Stimulated activated naive CD8-positive, alpha-beta T cell treated with anti-CD3 and anti-CD28 coated beads, Interleukin-15, Interleukin-2, amounts not matched to agents 100 ng/mL and 50 ng/mL, for 24 hours (primary cell): Measurements from ENCODE around the gene DYNAP.

ENCODE experiments used
- H3K27ac Mint-ChIP-seq: one replicate; pipeline ENCODE4 v1.8.0; 2021; ENCODE audit warnings: mild to moderate bottlenecking, mixed read lengths
- H3K27me3 Mint-ChIP-seq: one replicate; pipeline ENCODE4 v1.8.0; 2021; ENCODE audit warnings: mixed read lengths
- H3K36me3 Mint-ChIP-seq: one replicate; pipeline ENCODE4 v1.8.0; 2021; ENCODE audit warnings: low read depth, mixed read lengths
- H3K4me1 Mint-ChIP-seq: one replicate; pipeline ENCODE4 v1.8.0; 2021; ENCODE audit warnings: low read depth, mixed read lengths
- H3K4me3 Mint-ChIP-seq: one replicate; pipeline ENCODE4 v1.8.0; 2021; ENCODE audit warnings: mild to moderate bottlenecking, mixed read lengths
- H3K9me3 Mint-ChIP-seq: one replicate; pipeline ENCODE4 v1.8.0; 2021; ENCODE audit warnings: mixed read lengths

Gene DYNAP

DNA sequence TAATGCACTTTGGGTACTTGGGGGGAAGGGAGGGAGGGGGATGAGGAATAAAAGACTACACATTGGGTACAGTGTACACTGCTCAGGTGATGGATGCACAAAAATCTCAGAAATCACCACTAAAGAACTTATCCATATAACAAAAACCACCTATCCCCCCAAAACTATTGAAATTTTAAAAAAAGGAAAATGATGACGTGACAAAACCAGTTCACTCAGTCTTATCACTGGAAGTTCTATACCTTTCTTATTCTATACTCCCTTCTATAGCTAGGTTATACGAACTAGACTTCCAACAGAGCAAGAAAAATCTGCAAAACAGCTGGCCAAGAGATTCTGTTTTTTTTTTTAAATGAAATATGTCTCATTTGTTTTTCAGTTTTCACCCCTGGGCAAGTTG, 20.8 kb downstream of the DYNAP start:
- H3K4me3 Mint-ChIP-seq, result no peak overlapping the region
- no peaks in the 10 kb centered on the region for H3K36me3 Mint-ChIP-seq
- no peak overlapping the region for H3K27ac Mint-ChIP-seq
- no peaks in the 10 kb centered on the region for H3K27me3 Mint-ChIP-seq
- H3K9me3 Mint-ChIP-seq, result no peaks in the 10 kb centered on the region
- no peaks in the 10 kb centered on the region for H3K4me1 Mint-ChIP-seq

DNA sequence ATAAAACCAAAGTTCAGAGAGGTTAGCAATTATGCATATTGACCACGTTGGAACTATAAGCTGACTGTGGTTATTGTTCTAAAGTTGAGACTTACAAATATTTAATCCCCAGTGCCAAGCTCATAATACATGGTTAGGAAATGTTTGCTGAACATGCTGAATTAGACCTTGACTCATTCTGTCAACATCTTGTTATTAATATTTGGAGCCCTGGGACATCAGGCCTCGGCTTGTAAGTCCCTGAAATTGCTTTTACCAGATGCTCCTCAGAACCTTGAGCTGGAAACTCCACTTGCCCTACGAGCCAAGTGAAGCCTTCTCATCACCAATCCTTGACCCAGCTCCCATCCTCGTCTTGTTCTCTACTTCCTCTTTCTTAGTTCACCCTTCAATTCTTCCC, 21.2 kb downstream of the DYNAP start:
- no peak overlapping the region for H3K27ac Mint-ChIP-seq
- no peaks in the 10 kb centered on the region for H3K36me3 Mint-ChIP-seq
- no peaks in the 10 kb centered on the region for H3K4me1 Mint-ChIP-seq
- H3K4me3 Mint-ChIP-seq, result no peak overlapping the region
- no peaks in the 10 kb centered on the region for H3K27me3 Mint-ChIP-seq
- no peaks in the 10 kb centered on the region for H3K9me3 Mint-ChIP-seq

GRCh38 chr18:54613174-54613573, 22.1 kb downstream of the DYNAP start:
- H3K4me3 Mint-ChIP-seq, result no peak overlapping the region

GRCh38 chr18:54616220-54616848, 25.3 kb downstream of the DYNAP start:
- H3K4me1 Mint-ChIP-seq, result no peaks in the 10 kb centered on the region
- peaks cover 3% of the 10 kb centered on the region for H3K9me3 Mint-ChIP-seq
- H3K36me3 Mint-ChIP-seq, result no peaks in the 10 kb centered on the region
- peaks cover 3% of the 10 kb centered on the region for H3K27me3 Mint-ChIP-seq
- H3K27ac Mint-ChIP-seq, result no peak overlapping the region
- no peak overlapping the region for H3K4me3 Mint-ChIP-seq

More at GRCh38 chr18:54613174-54613573, 22.1 kb downstream of the DYNAP start:
- H3K27me3 Mint-ChIP-seq, result no peaks in the 10 kb centered on the region
- no peaks in the 10 kb centered on the region for H3K9me3 Mint-ChIP-seq
- H3K27ac Mint-ChIP-seq, result no peak overlapping the region
- no peaks in the 10 kb centered on the region for H3K4me1 Mint-ChIP-seq
- H3K36me3 Mint-ChIP-seq, result no peaks in the 10 kb centered on the region

- H3K36me3 Mint-ChIP-seq, result no peaks in the 10 kb centered on the region
- H3K9me3 Mint-ChIP-seq, result peaks cover 9% of the 10 kb centered on the region
- H3K27me3 Mint-ChIP-seq, result peaks cover 3% of the 10 kb centered on the region
- no peak overlapping the region for H3K27ac Mint-ChIP-seq
- H3K4me3 Mint-ChIP-seq, result no peak overlapping the region
- H3K4me1 Mint-ChIP-seq, result no peaks in the 10 kb centered on the region
Measured at GRCh38 chr18:54622084-54622483, 31.0 kb downstream of the DYNAP start.

DNA sequence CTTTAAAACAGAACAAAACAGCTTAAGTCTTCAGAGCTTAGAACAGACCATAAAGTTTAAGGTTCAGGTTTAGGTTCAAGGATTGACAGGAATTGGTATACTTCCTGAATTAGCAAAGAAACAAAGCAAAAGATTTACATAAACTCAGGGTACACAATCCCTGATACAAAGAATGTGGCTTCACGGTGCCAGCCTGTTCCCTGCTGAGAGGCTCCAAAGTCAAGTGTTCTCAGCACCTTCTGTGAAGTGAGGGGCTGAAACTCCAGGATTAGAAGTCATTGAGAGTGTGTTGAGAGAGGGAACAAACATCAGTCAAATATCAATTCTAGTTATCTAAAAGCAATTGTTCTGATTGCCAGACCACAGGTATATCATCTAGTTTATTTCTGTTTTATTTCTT, 35.7 kb downstream of the DYNAP start:
- Mint-ChIP-seq H3K27me3 (no peaks in the 10 kb centered on the region), H3K27ac (no peak overlapping the region), H3K4me3 (no peak overlapping the region), H3K4me1 (no peaks in the 10 kb centered on the region), H3K36me3 (no peaks in the 10 kb centered on the region), H3K9me3 (peaks cover 6% of the 10 kb centered on the region)

DNA sequence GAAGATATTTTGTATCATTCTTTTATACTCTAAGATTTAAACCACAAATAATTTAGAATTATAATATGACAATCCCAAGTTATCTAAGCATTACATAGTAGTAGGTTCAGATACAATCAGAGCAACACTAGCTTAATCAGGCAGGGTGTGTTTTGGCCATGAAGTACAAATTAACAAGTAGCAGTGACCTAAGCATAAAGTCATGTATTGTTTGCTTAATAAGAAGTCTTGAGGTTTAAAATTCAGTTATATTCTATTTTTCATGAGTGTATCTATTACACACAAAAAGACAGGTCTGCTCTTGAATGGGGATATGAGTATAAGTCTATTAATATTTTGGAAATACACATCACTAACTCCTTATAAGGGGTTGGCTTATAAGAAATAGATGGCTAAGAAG, 39.9 kb downstream of the DYNAP start:
- H3K4me1 Mint-ChIP-seq, result no peaks in the 10 kb centered on the region
- H3K36me3 Mint-ChIP-seq, result no peaks in the 10 kb centered on the region
- no peak overlapping the region for H3K4me3 Mint-ChIP-seq
- H3K27ac Mint-ChIP-seq, result no peak overlapping the region
- no peaks in the 10 kb centered on the region for H3K27me3 Mint-ChIP-seq
- H3K9me3 Mint-ChIP-seq, result peaks cover 2% of the 10 kb centered on the region

GRCh38 chr18:54636217-54636616, 45.2 kb downstream of the DYNAP start:
- no peak overlapping the region for H3K27ac Mint-ChIP-seq
- H3K27me3 Mint-ChIP-seq, result peaks cover 5% of the 10 kb centered on the region
- no peak overlapping the region for H3K4me3 Mint-ChIP-seq
- H3K36me3 Mint-ChIP-seq, result no peaks in the 10 kb centered on the region
- H3K4me1 Mint-ChIP-seq, result peaks cover 1% of the 10 kb centered on the region
- no peaks in the 10 kb centered on the region for H3K9me3 Mint-ChIP-seq

DNA sequence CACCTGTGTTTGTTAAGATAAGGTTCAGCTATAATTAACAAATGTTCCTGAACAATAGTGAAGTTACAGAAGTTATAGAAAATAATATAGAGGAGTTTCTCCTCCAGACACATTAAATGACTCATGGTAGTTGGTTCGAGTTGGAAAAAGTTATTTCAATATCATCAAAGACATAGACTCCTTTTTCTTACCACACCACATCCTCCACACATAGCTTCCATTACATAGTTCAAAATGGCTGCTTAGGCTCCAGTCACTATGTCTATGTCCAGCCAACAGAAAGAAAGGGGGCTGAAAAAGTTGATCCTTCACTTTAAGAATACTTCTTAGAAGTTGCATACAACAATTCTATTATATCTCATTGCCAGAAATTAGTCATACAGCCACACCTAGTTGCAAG, 50.7 kb downstream of the DYNAP start:
- Mint-ChIP-seq H3K27ac (no peak overlapping the region), H3K27me3 (peaks cover 19% of the 10 kb centered on the region), H3K36me3 (no peaks in the 10 kb centered on the region), H3K4me3 (no peak overlapping the region), H3K9me3 (no peaks in the 10 kb centered on the region), H3K4me1 (peaks cover 3% of the 10 kb centered on the region)

GRCh38 chr18:54647176-54647575, 56.1 kb downstream of the DYNAP start:
- H3K36me3 Mint-ChIP-seq, result no peaks in the 10 kb centered on the region
- H3K4me3 Mint-ChIP-seq, result no peak overlapping the region
- peaks cover 21% of the 10 kb centered on the region for H3K27me3 Mint-ChIP-seq
- H3K27ac Mint-ChIP-seq, result no peak overlapping the region
- no peaks in the 10 kb centered on the region for H3K4me1 Mint-ChIP-seq
- no peaks in the 10 kb centered on the region for H3K9me3 Mint-ChIP-seq
